UCSD-AML1 (cell line): ENCODE results near the gene ARHGAP35.
"Not testable (repeated sequence)": the region's sequence is repeated elsewhere in the genome, so short reads cannot be mapped to it uniquely, and the experiment has no call there.

Source experiments
- DNase-seq: peaks from one replicate; lab custom pipeline; 2025; ENCODE audit not compliant: unreplicated experiment; lab: John Stamatoyannopoulos, UW

The ARHGAP35 gene

GRCh38 chr19:46842791-46843190 lies 18.0 kb upstream of the ARHGAP35 start:
- DNase-seq = no peak

GRCh38 chr19:46844067-46844489 lies 16.7 kb upstream of the ARHGAP35 start:
- DNase-seq = no peak

- DNase-seq = no peak
These were observed 14.8 kb upstream of the ARHGAP35 start for GRCh38 chr19:46845959-46846459.

- DNase-seq = no peak
These were observed 13.3 kb upstream of the ARHGAP35 start for GRCh38 chr19:46847528-46847927.

GRCh38 chr19:46848389-46848788 lies 12.4 kb upstream of the ARHGAP35 start:
- DNase-seq = no peak

GRCh38 chr19:46849610-46850009 lies 11.2 kb upstream of the ARHGAP35 start:
- peak; percentile 55 for DNase-seq

GRCh38 chr19:46850228-46851203 lies 10.3 kb upstream of the ARHGAP35 start, which contains the start of gene AP2S1:
TSS of gene AP2S1 (minus strand) at chr19:46850846. CDS start at chr19:46850766, 80 bp downstream.
- DNase-seq = peak; percentile 93

- no peak for DNase-seq
These were observed 8.0 kb upstream of the ARHGAP35 start for GRCh38 chr19:46852830-46853229.

GRCh38 chr19:46854698-46855097 lies 6.1 kb upstream of the ARHGAP35 start:
- DNase-seq = not testable (repeated sequence)

GRCh38 chr19:46856062-46857022 lies 4.5 kb upstream of the ARHGAP35 start:
- DNase-seq = peak; percentile 88

- DNase-seq = no peak
These were observed 1.1 kb upstream of the ARHGAP35 start for GRCh38 chr19:46859637-46860124.

- DNase-seq = peak; percentile 99
These were observed 512 bp upstream of the ARHGAP35 start for GRCh38 chr19:46860125-46860845.

GRCh38 chr19:46861691-46862502 lies 1.1 kb downstream of the ARHGAP35 start:
- peak; percentile 31 for DNase-seq

GRCh38 chr19:46862503-46862834 lies 1.7 kb downstream of the ARHGAP35 start:
- DNase-seq = peak; percentile 31

GRCh38 chr19:46862974-46863632 lies 2.3 kb downstream of the ARHGAP35 start:
- peak; percentile 31 for DNase-seq

- no peak for DNase-seq
These were observed 3.2 kb downstream of the ARHGAP35 start for GRCh38 chr19:46863818-46864629.

- no peak for DNase-seq
These were observed 5.8 kb downstream of the ARHGAP35 start for GRCh38 chr19:46866407-46867136.
